ENCODE results near the gene RBM38.

DNA sequence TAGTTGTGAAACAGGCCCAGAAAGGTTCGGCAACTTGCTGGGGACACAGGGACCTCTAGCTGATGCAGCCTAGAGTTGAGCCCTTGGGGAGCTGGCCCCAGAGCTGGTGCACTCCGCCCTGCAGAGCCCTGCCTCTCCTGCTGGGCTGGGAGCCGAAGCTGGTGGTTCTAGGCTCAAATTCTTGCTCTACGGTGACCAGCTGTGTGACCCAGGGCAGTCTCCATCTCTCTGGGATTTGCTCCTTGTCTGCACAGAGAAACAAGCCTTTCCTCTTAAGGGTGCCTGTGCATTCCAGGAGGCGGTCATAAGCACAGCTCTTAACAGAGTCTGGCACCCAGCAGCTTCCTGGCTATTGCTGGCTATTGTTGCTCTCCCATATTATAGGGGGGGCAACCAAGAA is 47.4 kb downstream of the RBM38 start:
- TF ChIP-seq RBBP5 (conservative IDR thresholded peaks at IDR 0.05) (no peak), CEBPB (IDR thresholded peaks at IDR 0.05; ENCODE audit: borderline replicate concordance in 1 of 2, low read depth in 2 of 2, low read length in 2 of 2) (no peak), SPI1 (IDR thresholded peaks at IDR 0.05; ENCODE audit: borderline replicate concordance, insufficient read depth, low read depth, low read length) (no peak), NFYA (IDR thresholded peaks at IDR 0.05; ENCODE audit: borderline replicate concordance, low read depth, low read length) (no peak), POU2F2 (IDR thresholded peaks at IDR 0.05; ENCODE audit: borderline replicate concordance, low read depth, low read length) (no peak)
- TF ChIP-seq, protein P1, sequence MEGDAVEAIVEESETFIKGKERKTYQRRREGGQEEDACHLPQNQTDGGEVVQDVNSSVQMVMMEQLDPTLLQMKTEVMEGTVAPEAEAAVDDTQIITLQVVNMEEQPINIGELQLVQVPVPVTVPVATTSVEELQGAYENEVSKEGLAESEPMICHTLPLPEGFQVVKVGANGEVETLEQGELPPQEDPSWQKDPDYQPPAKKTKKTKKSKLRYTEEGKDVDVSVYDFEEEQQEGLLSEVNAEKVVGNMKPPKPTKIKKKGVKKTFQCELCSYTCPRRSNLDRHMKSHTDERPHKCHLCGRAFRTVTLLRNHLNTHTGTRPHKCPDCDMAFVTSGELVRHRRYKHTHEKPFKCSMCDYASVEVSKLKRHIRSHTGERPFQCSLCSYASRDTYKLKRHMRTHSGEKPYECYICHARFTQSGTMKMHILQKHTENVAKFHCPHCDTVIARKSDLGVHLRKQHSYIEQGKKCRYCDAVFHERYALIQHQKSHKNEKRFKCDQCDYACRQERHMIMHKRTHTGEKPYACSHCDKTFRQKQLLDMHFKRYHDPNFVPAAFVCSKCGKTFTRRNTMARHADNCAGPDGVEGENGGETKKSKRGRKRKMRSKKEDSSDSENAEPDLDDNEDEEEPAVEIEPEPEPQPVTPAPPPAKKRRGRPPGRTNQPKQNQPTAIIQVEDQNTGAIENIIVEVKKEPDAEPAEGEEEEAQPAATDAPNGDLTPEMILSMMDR (IDR thresholded peaks at IDR 0.05 in 2 of 3, conservative IDR thresholded peaks at IDR 0.05 in 1 of 3; ENCODE audit: control insufficient read depth in 2 of 3, extremely low read depth in 1 of 3, insufficient read depth in 1 of 3, low read depth in 3 of 3, low read length in 3 of 3) = no peak

All from GM12878 (cell line).